Fibroblast of mammary gland (primary cell): ENCODE results near the gene NEMP2.

Experiments used
- DNase-seq: peaks from one replicate; pipeline ENCODE4 v3.0.0-alpha.2; 2010; ENCODE audit warnings: low read depth
- H3K4me3 ChIP-seq: 2 replicates; pipeline ENCODE4 v1.5.1; 2011; ENCODE audit warnings: low read depth, mild to moderate bottlenecking, low read length, moderate library complexity; ENCODE audit not compliant: control insufficient read depth
- TF ChIP-seq, protein P1 (sequence below): conservative IDR thresholded peaks from 2 replicates; pipeline ENCODE4 v1.5.1; 2011; ENCODE audit warnings: low read depth, low read length, inconsistent platforms; ENCODE audit not compliant: control insufficient read depth, insufficient read depth

Gene NEMP2

DNA sequence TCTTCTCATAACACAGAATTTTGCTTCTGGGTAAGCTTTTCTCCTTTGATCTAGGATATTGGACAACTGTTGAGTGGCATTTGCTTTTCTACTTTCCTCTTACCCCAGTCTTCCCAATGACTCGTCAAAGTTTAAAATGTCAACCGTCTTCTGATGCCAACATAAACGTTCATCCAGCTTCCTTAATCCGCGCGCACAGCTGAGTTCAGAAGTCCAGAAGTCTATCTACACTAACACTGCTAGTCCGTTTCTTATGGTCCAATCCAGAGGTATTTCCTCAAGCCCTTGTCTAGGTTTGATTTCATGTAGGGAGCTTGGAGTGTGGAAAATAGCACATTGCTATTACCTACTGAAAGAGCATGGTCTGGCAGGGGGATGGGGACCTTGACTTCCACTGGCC is 77.7 kb downstream of the NEMP2 start:
- no peak overlapping the region for H3K4me3 ChIP-seq
- TF ChIP-seq, protein P1, sequence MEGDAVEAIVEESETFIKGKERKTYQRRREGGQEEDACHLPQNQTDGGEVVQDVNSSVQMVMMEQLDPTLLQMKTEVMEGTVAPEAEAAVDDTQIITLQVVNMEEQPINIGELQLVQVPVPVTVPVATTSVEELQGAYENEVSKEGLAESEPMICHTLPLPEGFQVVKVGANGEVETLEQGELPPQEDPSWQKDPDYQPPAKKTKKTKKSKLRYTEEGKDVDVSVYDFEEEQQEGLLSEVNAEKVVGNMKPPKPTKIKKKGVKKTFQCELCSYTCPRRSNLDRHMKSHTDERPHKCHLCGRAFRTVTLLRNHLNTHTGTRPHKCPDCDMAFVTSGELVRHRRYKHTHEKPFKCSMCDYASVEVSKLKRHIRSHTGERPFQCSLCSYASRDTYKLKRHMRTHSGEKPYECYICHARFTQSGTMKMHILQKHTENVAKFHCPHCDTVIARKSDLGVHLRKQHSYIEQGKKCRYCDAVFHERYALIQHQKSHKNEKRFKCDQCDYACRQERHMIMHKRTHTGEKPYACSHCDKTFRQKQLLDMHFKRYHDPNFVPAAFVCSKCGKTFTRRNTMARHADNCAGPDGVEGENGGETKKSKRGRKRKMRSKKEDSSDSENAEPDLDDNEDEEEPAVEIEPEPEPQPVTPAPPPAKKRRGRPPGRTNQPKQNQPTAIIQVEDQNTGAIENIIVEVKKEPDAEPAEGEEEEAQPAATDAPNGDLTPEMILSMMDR = no peak
- DNase-seq = no peak

DNA sequence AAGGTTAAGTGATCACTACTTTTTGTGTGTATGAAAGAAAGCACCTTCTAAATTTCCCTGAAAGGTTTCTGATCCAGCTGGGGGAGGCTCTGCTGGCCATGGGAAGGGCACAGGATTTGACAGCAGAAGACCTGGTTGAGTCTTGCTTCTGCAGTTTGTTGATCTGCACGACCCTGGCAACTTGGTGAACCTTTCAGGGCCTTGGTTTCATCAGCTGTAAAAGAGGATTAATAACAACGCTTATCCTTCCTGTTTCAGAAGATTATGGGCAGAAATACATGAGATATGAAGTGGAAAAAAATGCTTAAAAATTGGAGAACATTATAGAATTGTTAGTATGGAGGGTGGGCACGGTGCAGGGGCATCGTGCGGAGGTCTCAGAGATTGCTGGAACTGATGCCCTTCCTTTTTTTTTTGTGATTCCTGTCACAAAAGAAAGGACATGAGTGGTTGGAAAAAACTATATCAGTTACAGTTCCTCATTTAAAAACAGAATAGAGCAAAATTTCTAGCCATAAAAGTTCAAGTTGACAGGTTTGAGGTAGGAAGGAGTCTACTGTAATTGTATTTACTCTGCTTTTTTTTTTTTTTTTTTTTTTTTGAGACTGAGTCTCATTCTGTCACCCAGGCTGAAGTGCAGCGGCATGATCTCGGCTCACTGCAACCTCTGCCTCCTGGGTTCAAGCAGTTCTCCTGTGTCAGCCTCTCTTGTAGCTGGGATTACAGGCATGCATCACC is 79.0 kb downstream of the NEMP2 start:
- TF ChIP-seq, protein P1 = no peak
- DNase-seq = no peak
- H3K4me3 ChIP-seq = no peak overlapping the region

DNA sequence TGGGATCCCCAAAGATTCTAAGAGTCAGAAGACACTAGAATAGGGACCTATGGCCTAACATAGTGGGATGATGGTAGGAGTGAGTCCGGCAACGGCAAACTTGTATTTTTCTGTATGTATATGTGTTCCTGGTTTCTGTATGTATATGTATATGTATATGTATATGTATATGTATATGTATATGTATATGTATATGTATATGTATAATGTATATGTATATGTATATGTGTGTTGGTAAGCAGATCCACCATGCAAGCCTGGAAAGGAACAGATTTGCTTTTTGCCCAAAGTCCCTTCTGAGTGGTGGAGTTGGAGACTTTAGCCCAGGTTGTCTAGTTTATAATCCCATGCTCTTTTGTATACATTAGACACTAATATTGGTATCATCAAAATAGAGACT is 79.7 kb downstream of the NEMP2 start:
- no peak overlapping the region for H3K4me3 ChIP-seq

More for the DNA sequence above, 79.7 kb downstream of the NEMP2 start:
- no peak for DNase-seq
- TF ChIP-seq, protein P1 = no peak
